ENCODE data around the gene REXO5. TPM values are rescaled to one million over a fixed set of nuclear protein-coding genes. Genes with fewer than 3 reads are reported as not detected.

Gene REXO5
- total RNA-seq, 1 experiment from 2014 or later, result 9.5 TPM

Other genes starting within 250 kb of the REXO5 start
- gene ACSM2B, start 230.2 kb upstream of the REXO5 start, total RNA-seq (2014; rRNA removed; shearing (Covaris generic)), result not detected in 2 replicates
- gene ACSM1, start 108.8 kb upstream of the REXO5 start, total RNA-seq (2014; rRNA removed; shearing (Covaris generic)), result not detected in 2 replicates
- gene THUMPD1, start 64.7 kb upstream of the REXO5 start, total RNA-seq (2014; rRNA removed; shearing (Covaris generic)), result 45.2 and 57.3 TPM in 2 replicates
- gene ACSM3, start 42.5 kb upstream of the REXO5 start, total RNA-seq (2014; rRNA removed; shearing (Covaris generic)), result 0.81 and 2.5 TPM in 2 replicates
- gene ERI2, start 55 bp upstream of the REXO5 start, total RNA-seq (2014; rRNA removed; shearing (Covaris generic)), result 14.0 and 22.3 TPM in 2 replicates
- gene DCUN1D3, start 93.8 kb downstream of the REXO5 start, total RNA-seq (2014; rRNA removed; shearing (Covaris generic)), result 12.5 and 12.6 TPM in 2 replicates
- gene LYRM1, start 94.2 kb downstream of the REXO5 start, total RNA-seq (2014; rRNA removed; shearing (Covaris generic)), result 33.5 and 45.9 TPM in 2 replicates

Measured in M059J (cell line).